ENCODE measurements around the gene NLRP4.

GRCh38 chr19:55801416-55801815 lies 34.9 kb upstream of the NLRP4 start:
- no peak for TF ChIP-seq POLR2AphosphoS5 (IDR thresholded peaks at IDR 0.05; ENCODE audit: low read depth, low read length)
- TF ChIP-seq RFX5 (IDR thresholded peaks at IDR 0.05; ENCODE audit: borderline replicate concordance, low read depth, low read length): no peak
- no peak for TF ChIP-seq CHD1 (IDR thresholded peaks at IDR 0.05; ENCODE audit: low read depth, low read length)
- TF ChIP-seq MAFK (IDR thresholded peaks at IDR 0.05; ENCODE audit: low read depth, low read length): no peak
- TF ChIP-seq USF2 (IDR thresholded peaks at IDR 0.05; ENCODE audit: low read length): no peak
- TF ChIP-seq CTCF (IDR thresholded peaks at IDR 0.05; ENCODE audit: control extremely low read depth in 1 of 3, insufficient read depth in 1 of 3, low read depth in 1 of 3, low read length in 3 of 3): no peak
- no peak for TF ChIP-seq SRF (IDR thresholded peaks at IDR 0.05; ENCODE audit: low read depth, low read length)
- TF ChIP-seq, protein P1, sequence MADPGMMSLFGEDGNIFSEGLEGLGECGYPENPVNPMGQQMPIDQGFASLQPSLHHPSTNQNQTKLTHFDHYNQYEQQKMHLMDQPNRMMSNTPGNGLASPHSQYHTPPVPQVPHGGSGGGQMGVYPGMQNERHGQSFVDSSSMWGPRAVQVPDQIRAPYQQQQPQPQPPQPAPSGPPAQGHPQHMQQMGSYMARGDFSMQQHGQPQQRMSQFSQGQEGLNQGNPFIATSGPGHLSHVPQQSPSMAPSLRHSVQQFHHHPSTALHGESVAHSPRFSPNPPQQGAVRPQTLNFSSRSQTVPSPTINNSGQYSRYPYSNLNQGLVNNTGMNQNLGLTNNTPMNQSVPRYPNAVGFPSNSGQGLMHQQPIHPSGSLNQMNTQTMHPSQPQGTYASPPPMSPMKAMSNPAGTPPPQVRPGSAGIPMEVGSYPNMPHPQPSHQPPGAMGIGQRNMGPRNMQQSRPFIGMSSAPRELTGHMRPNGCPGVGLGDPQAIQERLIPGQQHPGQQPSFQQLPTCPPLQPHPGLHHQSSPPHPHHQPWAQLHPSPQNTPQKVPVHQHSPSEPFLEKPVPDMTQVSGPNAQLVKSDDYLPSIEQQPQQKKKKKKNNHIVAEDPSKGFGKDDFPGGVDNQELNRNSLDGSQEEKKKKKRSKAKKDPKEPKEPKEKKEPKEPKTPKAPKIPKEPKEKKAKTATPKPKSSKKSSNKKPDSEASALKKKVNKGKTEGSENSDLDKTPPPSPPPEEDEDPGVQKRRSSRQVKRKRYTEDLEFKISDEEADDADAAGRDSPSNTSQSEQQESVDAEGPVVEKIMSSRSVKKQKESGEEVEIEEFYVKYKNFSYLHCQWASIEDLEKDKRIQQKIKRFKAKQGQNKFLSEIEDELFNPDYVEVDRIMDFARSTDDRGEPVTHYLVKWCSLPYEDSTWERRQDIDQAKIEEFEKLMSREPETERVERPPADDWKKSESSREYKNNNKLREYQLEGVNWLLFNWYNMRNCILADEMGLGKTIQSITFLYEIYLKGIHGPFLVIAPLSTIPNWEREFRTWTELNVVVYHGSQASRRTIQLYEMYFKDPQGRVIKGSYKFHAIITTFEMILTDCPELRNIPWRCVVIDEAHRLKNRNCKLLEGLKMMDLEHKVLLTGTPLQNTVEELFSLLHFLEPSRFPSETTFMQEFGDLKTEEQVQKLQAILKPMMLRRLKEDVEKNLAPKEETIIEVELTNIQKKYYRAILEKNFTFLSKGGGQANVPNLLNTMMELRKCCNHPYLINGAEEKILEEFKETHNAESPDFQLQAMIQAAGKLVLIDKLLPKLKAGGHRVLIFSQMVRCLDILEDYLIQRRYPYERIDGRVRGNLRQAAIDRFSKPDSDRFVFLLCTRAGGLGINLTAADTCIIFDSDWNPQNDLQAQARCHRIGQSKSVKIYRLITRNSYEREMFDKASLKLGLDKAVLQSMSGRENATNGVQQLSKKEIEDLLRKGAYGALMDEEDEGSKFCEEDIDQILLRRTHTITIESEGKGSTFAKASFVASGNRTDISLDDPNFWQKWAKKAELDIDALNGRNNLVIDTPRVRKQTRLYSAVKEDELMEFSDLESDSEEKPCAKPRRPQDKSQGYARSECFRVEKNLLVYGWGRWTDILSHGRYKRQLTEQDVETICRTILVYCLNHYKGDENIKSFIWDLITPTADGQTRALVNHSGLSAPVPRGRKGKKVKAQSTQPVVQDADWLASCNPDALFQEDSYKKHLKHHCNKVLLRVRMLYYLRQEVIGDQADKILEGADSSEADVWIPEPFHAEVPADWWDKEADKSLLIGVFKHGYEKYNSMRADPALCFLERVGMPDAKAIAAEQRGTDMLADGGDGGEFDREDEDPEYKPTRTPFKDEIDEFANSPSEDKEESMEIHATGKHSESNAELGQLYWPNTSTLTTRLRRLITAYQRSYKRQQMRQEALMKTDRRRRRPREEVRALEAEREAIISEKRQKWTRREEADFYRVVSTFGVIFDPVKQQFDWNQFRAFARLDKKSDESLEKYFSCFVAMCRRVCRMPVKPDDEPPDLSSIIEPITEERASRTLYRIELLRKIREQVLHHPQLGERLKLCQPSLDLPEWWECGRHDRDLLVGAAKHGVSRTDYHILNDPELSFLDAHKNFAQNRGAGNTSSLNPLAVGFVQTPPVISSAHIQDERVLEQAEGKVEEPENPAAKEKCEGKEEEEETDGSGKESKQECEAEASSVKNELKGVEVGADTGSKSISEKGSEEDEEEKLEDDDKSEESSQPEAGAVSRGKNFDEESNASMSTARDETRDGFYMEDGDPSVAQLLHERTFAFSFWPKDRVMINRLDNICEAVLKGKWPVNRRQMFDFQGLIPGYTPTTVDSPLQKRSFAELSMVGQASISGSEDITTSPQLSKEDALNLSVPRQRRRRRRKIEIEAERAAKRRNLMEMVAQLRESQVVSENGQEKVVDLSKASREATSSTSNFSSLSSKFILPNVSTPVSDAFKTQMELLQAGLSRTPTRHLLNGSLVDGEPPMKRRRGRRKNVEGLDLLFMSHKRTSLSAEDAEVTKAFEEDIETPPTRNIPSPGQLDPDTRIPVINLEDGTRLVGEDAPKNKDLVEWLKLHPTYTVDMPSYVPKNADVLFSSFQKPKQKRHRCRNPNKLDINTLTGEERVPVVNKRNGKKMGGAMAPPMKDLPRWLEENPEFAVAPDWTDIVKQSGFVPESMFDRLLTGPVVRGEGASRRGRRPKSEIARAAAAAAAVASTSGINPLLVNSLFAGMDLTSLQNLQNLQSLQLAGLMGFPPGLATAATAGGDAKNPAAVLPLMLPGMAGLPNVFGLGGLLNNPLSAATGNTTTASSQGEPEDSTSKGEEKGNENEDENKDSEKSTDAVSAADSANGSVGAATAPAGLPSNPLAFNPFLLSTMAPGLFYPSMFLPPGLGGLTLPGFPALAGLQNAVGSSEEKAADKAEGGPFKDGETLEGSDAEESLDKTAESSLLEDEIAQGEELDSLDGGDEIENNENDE (IDR thresholded peaks at IDR 0.05; ENCODE audit: insufficient replicate concordance, low read length): no peak
- no peak for TF ChIP-seq SP2 (IDR thresholded peaks at IDR 0.05; ENCODE audit: low read length)
- TF ChIP-seq SAP30 (IDR thresholded peaks at IDR 0.05; ENCODE audit: insufficient read depth, insufficient replicate concordance, low read length): no peak

Data from H1 (cell line).